Endothelial cell of umbilical vein (primary cell): ENCODE data around the gene GALNT17. TPM values are rescaled to one million over a fixed set of nuclear protein-coding genes. Genes with fewer than 3 reads are reported as not detected.

Experiments used
- BruUV-seq: library from RNA; stranded (reverse); fragments of 400-500 nt; replicated peaks from 2 replicates; lab custom pipeline; 2021; lab: Mats Ljungman, UMichigan
- CTCF ChIA-PET: fragments of 300-600, 350-600 bp; sonication (Branson Sonifier 250); formaldehyde crosslinking; loops from one replicate; lab custom pipeline; 2021; ENCODE audit warnings: antibody characterized with exemption, inconsistent platforms; lab: Charles Lee
- POLR2A ChIA-PET: fragments of 300-600, 350-600 bp; sonication (Branson Sonifier 250); formaldehyde crosslinking; loops from one replicate; lab custom pipeline; 2021; ENCODE audit warnings: antibody characterized with exemption, inconsistent platforms; lab: Charles Lee
- DNase-seq: peaks from one replicate; pipeline ENCODE4 v3.0.0-alpha.2; 2011; ENCODE audit warnings: low read depth, low spot score
- FAIRE-seq: peaks from 2 replicates; lab custom pipeline; 2011; peaks lifted over from hg19 to GRCh38; lab: Jason Lieb, UNC
- H2AFZ ChIP-seq: 2 replicates; pipeline ENCODE4 v1.6.0; 2012; ENCODE audit warnings: low read depth, low read length, control low read depth, inconsistent platforms
- H3K27ac ChIP-seq: 2 replicates; pipeline ENCODE4 v1.5.1; 2011; ENCODE audit warnings: low read depth, mild to moderate bottlenecking, control low read depth, low read length, moderate library complexity; ENCODE audit not compliant: insufficient read depth
- H3K27me3 ChIP-seq, 2 experiments: 2 replicates each; pipeline versions ENCODE4 v1.6.0 to v1.6.1; 2011; ENCODE audit warnings: low read length in 2 of 2, mixed read lengths in 1 of 2; ENCODE audit not compliant: control insufficient read depth in 2 of 2, insufficient read depth in 2 of 2
- H3K36me3 ChIP-seq, 2 experiments: 2 replicates in 1 of 2; 3 replicates in 1 of 2; pipeline ENCODE4 v1.5.1; 2011; ENCODE audit warnings: low read length in 2 of 2, mild to moderate bottlenecking in 1 of 2, moderate library complexity in 1 of 2; ENCODE audit not compliant: control insufficient read depth in 2 of 2, insufficient read depth in 2 of 2; ENCODE audit errors: extremely low read depth in 1 of 2
- H3K4me1 ChIP-seq: 3 replicates; pipeline ENCODE4 v1.5.1; 2011; ENCODE audit warnings: mild to moderate bottlenecking, low read length; ENCODE audit not compliant: control insufficient read depth, insufficient read depth; ENCODE audit errors: extremely low read depth
- H3K4me2 ChIP-seq: 2 replicates; pipeline ENCODE4 v1.6.1; 2011; ENCODE audit warnings: low read length, control low read depth, mixed read lengths; ENCODE audit not compliant: insufficient read depth
- H3K4me3 ChIP-seq, 3 experiments: fragments of 200-600 bp in 1 of 3; sonication (generic), shearing (Covaris generic) in 1 of 3; replicated peaks in 1 of 3; 2 replicates each; pipeline ENCODE4 v1.5.1; 2011 to 2016; ENCODE audit warnings: control low read depth in 3 of 3, low read length in 3 of 3, mild to moderate bottlenecking in 2 of 3, inconsistent platforms in 1 of 3, low read depth in 1 of 3, moderate library complexity in 1 of 3; ENCODE audit not compliant: insufficient read depth in 1 of 3
- H3K79me2 ChIP-seq: 2 replicates; pipeline ENCODE4 v1.6.0; 2012; ENCODE audit warnings: low read length, inconsistent platforms; ENCODE audit not compliant: control insufficient read depth, insufficient read depth
- H3K9ac ChIP-seq: replicated peaks from 2 replicates; pipeline ENCODE3; 2011; ENCODE audit warnings: low read length, control low read depth; ENCODE audit not compliant: insufficient read depth; ENCODE audit errors: extremely low read depth
- H3K9me1 ChIP-seq: replicated peaks from 3 replicates; pipeline ENCODE4 v1.6.0; 2011; ENCODE audit warnings: mild to moderate bottlenecking, low read length; ENCODE audit not compliant: control insufficient read depth, insufficient read depth; ENCODE audit errors: extremely low read depth
- H3K9me3 ChIP-seq: replicated peaks from 2 replicates; pipeline ENCODE4 v1.5.1; 2012; ENCODE audit warnings: low read length, inconsistent platforms; ENCODE audit not compliant: control insufficient read depth, insufficient read depth
- H4K20me1 ChIP-seq: replicated peaks from 2 replicates; pipeline ENCODE3; 2011; ENCODE audit warnings: mild to moderate bottlenecking, low read length; ENCODE audit not compliant: control insufficient read depth, insufficient read depth; ENCODE audit errors: extremely low read depth
- CTCF ChIP-seq, 2 donors: IDR thresholded peaks; 1 replicate in 1 of 2; 2 replicates in 1 of 2; pipeline ENCODE4 v1.5.1; 2011; ENCODE audit warnings: low read length in 2 of 2, mild to moderate bottlenecking in 2 of 2, moderate library complexity in 2 of 2, control low read depth in 1 of 2, inconsistent platforms in 1 of 2, low read depth in 1 of 2; ENCODE audit not compliant: insufficient read depth in 1 of 2; ENCODE audit errors: extremely low read depth in 1 of 2
- EZH2 ChIP-seq: IDR thresholded peaks from 2 replicates; pipeline ENCODE4 v1.6.1; 2012; ENCODE audit warnings: borderline replicate concordance, low read depth, mild to moderate bottlenecking, moderate library complexity, low read length, inconsistent platforms; ENCODE audit not compliant: severe bottlenecking
- FOS ChIP-seq: IDR thresholded peaks from 2 replicates; pipeline ENCODE4 v1.6.1; 2011; ENCODE audit warnings: mild to moderate bottlenecking, low read length, moderate library complexity, borderline replicate concordance; ENCODE audit not compliant: insufficient read depth
- GATA2 ChIP-seq: IDR thresholded peaks from 2 replicates; pipeline ENCODE4 v1.7.0; 2011; ENCODE audit warnings: low read depth, mild to moderate bottlenecking, moderate library complexity, mixed read lengths, low read length; ENCODE audit not compliant: insufficient read length, insufficient read depth
- JUN ChIP-seq: IDR thresholded peaks from 2 replicates; pipeline ENCODE4 v1.6.1; 2011; ENCODE audit warnings: borderline replicate concordance, low read depth; ENCODE audit not compliant: insufficient read length, insufficient read depth
- MAX ChIP-seq: IDR thresholded peaks from 2 replicates; pipeline ENCODE4 v1.6.1; 2011; ENCODE audit not compliant: insufficient read depth, insufficient read length
- MYC ChIP-seq: IDR thresholded peaks from one replicate; pipeline ENCODE4 v1.6.1; 2011; ENCODE audit warnings: mild to moderate bottlenecking, low read depth, low read length
- POLR2A ChIP-seq: IDR thresholded peaks from 2 replicates; pipeline ENCODE4 v1.6.1; 2012; ENCODE audit warnings: low read depth, mild to moderate bottlenecking, control low read depth, low read length
- POLR2AphosphoS5 ChIP-seq: IDR thresholded peaks from 2 replicates; pipeline ENCODE4 v1.6.1; 2012; ENCODE audit warnings: low read depth, mild to moderate bottlenecking, control low read depth, low read length, moderate library complexity; ENCODE audit not compliant: insufficient read depth
- dilution Hi-C: fragments of 300-500 bp; cut with MboI; formaldehyde crosslinking; loops from one replicate; pipeline ENCODE4 v1.15.0; 2019; ENCODE audit warnings: low sequenced_read_pairs; ENCODE audit not compliant: extremely low pct_ligation_motif_present
- intact Hi-C: fragments of 100-400 bp; cut with micrococcal nuclease; formaldehyde crosslinking; loops from one replicate; pipeline ENCODE4 v1.10.0; 2022
- polyA plus RNA-seq, 4 experiments: library from polyadenylated mRNA; depleted of rRNA in 3 of 4; stranded (reverse) in 3 of 4; unstranded in 1 of 4; fragments of >200 nt; gene quantifications; 2 replicates each; pipeline versions ENCODE4 v1.2.1 to v1.2.3, GENCODE V29; 2011 to 2012; ENCODE audit warnings: missing spikeins in 1 of 4
- total RNA-seq: library from RNA; stranded (reverse); gene quantifications from 2 replicates; pipeline ENCODE4 v1.2.3, GENCODE V29; 2021

GALNT17 gene
- total and polyA plus RNA-seq, 2 donors (not counting 3 experiments of a cell fraction or from before 2014, with no cell fraction given): not detected

GRCh38 chr7:71186535-71187057 lies 54.7 kb downstream of the GALNT17 start:
- ChIA-PET CTCF (no interaction called here), POLR2A (no interaction called here)
- no peak for TF ChIP-seq EZH2
- TF ChIP-seq GATA2: no peak
- no peak for TF ChIP-seq MYC
- TF ChIP-seq CTCF (IDR thresholded peaks at IDR 0.05; ENCODE audit: extremely low read depth in 1 of 2, insufficient read depth in 1 of 2, low read depth in 1 of 2, low read length in 2 of 2): no peak
- TF ChIP-seq FOS: no peak
- no peak for TF ChIP-seq MAX
- TF ChIP-seq JUN: no peak
- no peak for TF ChIP-seq POLR2A
- no peak for TF ChIP-seq POLR2AphosphoS5
- Histone ChIP-seq H3K79me2 (no peaks in the 10 kb centered on the region), H3K27ac (no peak overlapping the region), H2AFZ (no peak overlapping the region), H3K36me3 (no peaks in the 10 kb centered on the region), H3K9me3 (peaks cover 1% of the 10 kb centered on the region), H3K9ac (no peak overlapping the region), H3K4me2 (no peak overlapping the region), H4K20me1 (no peaks in the 10 kb centered on the region), H3K27me3 (no peaks in the 10 kb centered on the region), H3K9me1 (no peaks in the 10 kb centered on the region), H3K4me3 (no peak overlapping the region), H3K4me1 (no peaks in the 10 kb centered on the region)
- DNase-seq (no peak), FAIRE-seq (no peak)
- intact Hi-C loops (no loop called here), dilution Hi-C loops (no loop called here)
- BruUV-seq: no TSS peak
